Left ventricle myocardium inferior (tissue), 1 donor: ENCODE data around the gene NXN. TPM values are rescaled to one million over a fixed set of nuclear protein-coding genes. Genes with fewer than 3 reads are reported as not detected.

ENCODE experiments used
- DNase-seq: peaks from one replicate; pipeline ENCODE4 v3.0.0-alpha.2; 2020
- H3K27ac ChIP-seq: fragments of 200-600 bp; replicated peaks from 2 replicates; pipeline ENCODE4 v1.8.0; 2021
- H3K27me3 ChIP-seq: fragments of 200-600 bp; 2 replicates; pipeline ENCODE4 v1.8.0; 2021; ENCODE audit warnings: low read depth
- H3K36me3 ChIP-seq: fragments of 200-600 bp; 2 replicates; pipeline ENCODE4 v1.8.0; 2021
- H3K4me1 ChIP-seq: fragments of 200-600 bp; 2 replicates; pipeline ENCODE4 v1.8.0; 2021
- H3K4me3 ChIP-seq: fragments of 200-600 bp; 2 replicates; pipeline ENCODE4 v1.8.0; 2021; ENCODE audit warnings: mild to moderate bottlenecking, moderate library complexity
- H3K9me3 ChIP-seq: fragments of 200-600 bp; replicated peaks from 2 replicates; pipeline ENCODE4 v1.8.0; 2021
- CTCF ChIP-seq: fragments of 200-600 bp; IDR thresholded peaks from 2 replicates; pipeline ENCODE4 v1.8.0; 2021; ENCODE audit warnings: antibody characterized with exemption, mild to moderate bottlenecking, borderline replicate concordance
- intact Hi-C: fragments of 100-400 bp; cut with micrococcal nuclease; formaldehyde crosslinking; loops from one replicate; pipeline ENCODE4 v1.11.0; 2022
- total RNA-seq: library from RNA; stranded (reverse); fragmentation: NEBNext Ultra II Directional; extraction: Animal tissue kit (Norgen Biotek cat#: 25700); gene quantifications from one replicate; pipeline ENCODE4 v1.2.1, GENCODE V29; 2021
- donor health status: DM: no; HTN: yes; CAD: no; lungs with severe emphysema.

The NXN gene
- total RNA-seq, 1 donor from 2014 or later: 13.8 TPM

DNA sequence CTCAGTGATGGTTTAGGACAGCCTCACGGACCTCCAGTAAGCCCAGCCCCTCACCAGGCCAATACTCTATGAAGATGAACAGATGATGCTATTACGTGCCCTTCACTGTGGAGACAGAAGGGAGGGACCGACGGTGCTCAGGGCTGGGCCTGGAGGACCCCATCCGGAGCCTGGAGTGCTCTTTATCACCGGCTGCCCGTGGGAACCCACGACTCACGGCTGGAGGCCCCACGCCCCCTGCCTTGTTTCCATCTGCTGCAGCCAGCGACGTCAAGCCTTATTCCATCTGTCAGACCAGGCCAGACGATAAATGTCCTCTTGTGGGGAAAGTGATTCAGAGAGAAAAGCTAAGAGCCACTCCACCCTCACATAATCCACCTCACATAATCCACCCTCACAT, 13.4 kb upstream of the NXN start:
- H3K27me3 ChIP-seq: no peaks in the 10 kb centered on the region
- peaks cover 14% of the 10 kb centered on the region for H3K4me1 ChIP-seq
- no peak for TF ChIP-seq CTCF
- no peaks in the 10 kb centered on the region for H3K9me3 ChIP-seq
- DNase-seq: no peak
- H3K36me3 ChIP-seq: no peaks in the 10 kb centered on the region
- no peak overlapping the region for H3K27ac ChIP-seq
- intact Hi-C loops: no loop called here
- no peak overlapping the region for H3K4me3 ChIP-seq

DNA sequence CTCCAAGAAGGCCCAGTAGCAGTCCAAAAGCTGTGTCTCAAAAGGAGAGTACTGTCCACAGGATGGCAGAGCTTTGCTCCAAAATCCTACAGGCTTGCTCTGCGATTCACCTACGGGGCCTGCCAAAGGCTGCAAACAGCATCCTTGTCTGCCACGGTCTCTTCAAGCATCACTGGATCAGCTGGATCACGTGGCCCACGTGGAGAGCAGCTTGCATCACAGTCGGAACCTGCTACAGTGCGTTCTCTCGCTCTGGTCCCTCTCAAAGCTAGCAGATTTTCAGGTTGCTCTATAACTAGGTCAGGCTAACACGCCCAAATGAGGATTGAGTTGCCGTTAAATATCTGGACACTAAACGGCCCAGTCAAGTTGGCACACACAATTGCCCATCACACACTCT, 9.0 kb upstream of the NXN start:
- H3K27me3 ChIP-seq: no peaks in the 10 kb centered on the region
- H3K36me3 ChIP-seq: no peaks in the 10 kb centered on the region
- H3K4me3 ChIP-seq: no peak overlapping the region
- no peaks in the 10 kb centered on the region for H3K9me3 ChIP-seq
- intact Hi-C loops: no loop called here
- TF ChIP-seq CTCF: no peak
- no peak for DNase-seq
- no peaks in the 10 kb centered on the region for H3K4me1 ChIP-seq
- H3K27ac ChIP-seq: no peak overlapping the region

DNA sequence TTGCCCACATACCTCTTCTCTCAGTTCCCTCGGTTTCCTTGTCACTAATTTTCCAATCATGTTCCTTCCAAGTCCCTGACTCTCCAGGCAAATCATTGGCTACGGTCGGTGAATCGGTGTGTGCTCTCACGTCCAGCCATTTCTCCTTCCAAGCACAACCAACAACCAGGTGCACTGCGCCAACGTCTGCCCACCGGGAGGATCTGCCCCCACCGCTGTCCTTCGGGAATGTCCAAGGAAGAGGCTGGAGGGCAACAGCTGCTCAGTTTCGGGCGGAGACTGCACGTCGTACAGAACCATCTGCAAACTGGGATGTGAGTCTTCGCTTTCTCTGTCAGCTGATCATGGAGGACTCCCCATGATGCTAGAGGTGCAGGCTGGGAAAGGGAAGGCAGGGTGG, 8.4 kb upstream of the NXN start:
- DNase-seq: no peak
- intact Hi-C loops: no loop called here
- Histone ChIP-seq H3K27ac (no peak overlapping the region), H3K4me1 (no peaks in the 10 kb centered on the region), H3K27me3 (no peaks in the 10 kb centered on the region), H3K9me3 (no peaks in the 10 kb centered on the region), H3K4me3 (no peak overlapping the region), H3K36me3 (no peaks in the 10 kb centered on the region)
- no peak for TF ChIP-seq CTCF

DNA sequence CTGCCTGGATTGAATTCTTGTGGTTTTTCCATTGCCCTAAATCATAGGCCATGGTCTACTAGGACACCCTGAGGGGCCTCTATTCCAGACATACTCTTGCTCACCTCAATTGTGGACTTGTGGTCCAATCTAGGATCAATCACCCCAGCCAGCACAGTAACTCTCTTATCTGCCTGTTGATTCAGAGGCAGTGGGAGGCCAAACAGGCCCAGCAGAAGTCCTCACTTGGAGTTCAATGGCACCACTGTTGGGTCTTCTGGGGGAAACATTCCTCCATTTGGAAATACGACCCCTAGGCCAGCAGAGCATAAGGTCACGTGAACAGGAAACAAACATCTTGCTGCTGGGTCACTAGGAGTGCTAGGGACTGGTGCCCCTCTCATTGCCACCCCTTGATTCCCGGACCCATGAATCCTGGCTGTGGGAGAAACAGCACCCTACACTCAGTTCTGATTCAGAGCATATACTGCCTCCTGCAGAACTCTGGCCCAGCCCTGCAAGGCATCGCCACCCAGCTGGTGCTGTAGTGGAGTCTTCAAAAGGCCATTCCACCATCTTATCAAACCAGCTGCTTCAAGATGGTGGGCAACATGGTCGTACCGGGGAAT, 6.8 kb upstream of the NXN start:
- intact Hi-C loops: no loop called here
- no peak overlapping the region for H3K27ac ChIP-seq
- H3K9me3 ChIP-seq: no peaks in the 10 kb centered on the region
- TF ChIP-seq CTCF: no peak
- H3K4me1 ChIP-seq: no peaks in the 10 kb centered on the region
- H3K4me3 ChIP-seq: no peak overlapping the region
- H3K36me3 ChIP-seq: no peaks in the 10 kb centered on the region
- DNase-seq: no peak
- H3K27me3 ChIP-seq: no peaks in the 10 kb centered on the region

DNA sequence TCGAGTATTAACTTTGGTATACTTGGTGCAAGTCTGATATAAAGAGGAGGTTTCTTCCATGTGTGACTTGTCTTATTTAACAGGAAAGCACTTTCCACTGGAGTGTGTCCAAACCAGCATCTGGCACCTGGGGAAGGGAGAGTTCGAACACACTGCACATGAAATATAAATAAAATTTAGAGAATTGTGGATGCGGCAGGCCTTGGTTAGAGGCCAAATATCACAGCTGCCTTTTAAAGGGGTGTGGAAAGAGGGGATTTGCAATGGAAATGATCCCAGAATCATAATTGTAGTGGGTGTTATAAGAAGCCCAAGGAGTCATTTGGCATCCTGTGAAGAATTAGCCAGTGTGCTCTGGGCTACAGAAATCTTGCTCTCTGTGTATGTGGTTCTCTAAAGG, 4.3 kb upstream of the NXN start:
- peaks cover 15% of the 10 kb centered on the region for H3K4me1 ChIP-seq
- no peaks in the 10 kb centered on the region for H3K27me3 ChIP-seq
- H3K27ac ChIP-seq: no peak overlapping the region
- intact Hi-C loops: no loop called here
- DNase-seq: no peak
- no peaks in the 10 kb centered on the region for H3K9me3 ChIP-seq
- H3K4me3 ChIP-seq: no peak overlapping the region
- no peak for TF ChIP-seq CTCF
- H3K36me3 ChIP-seq: no peaks in the 10 kb centered on the region

GRCh38 chr17:981292-981658, 1.7 kb upstream of the NXN start:
- intact Hi-C loops: no loop called here
- no peak overlapping the region for H3K27ac ChIP-seq

More at GRCh38 chr17:981292-981658, 1.7 kb upstream of the NXN start:
- Histone ChIP-seq H3K36me3 (no peaks in the 10 kb centered on the region), H3K27me3 (no peaks in the 10 kb centered on the region), H3K9me3 (no peaks in the 10 kb centered on the region), H3K4me1 (peaks cover 37% of the 10 kb centered on the region), H3K4me3 (no peak overlapping the region)
- no peak for DNase-seq
- TF ChIP-seq CTCF: no peak
